ENCODE data around the gene TLCD3B. TPM values are rescaled to one million over a fixed set of nuclear protein-coding genes. Genes with fewer than 3 reads are reported as not detected.
A peak's percentile ranks its signal among the peaks of the same experiment; 100 is the strongest.

Gene TLCD3B
- total RNA-seq, 1 donor from 2014 or later = 2.1 TPM

DNA sequence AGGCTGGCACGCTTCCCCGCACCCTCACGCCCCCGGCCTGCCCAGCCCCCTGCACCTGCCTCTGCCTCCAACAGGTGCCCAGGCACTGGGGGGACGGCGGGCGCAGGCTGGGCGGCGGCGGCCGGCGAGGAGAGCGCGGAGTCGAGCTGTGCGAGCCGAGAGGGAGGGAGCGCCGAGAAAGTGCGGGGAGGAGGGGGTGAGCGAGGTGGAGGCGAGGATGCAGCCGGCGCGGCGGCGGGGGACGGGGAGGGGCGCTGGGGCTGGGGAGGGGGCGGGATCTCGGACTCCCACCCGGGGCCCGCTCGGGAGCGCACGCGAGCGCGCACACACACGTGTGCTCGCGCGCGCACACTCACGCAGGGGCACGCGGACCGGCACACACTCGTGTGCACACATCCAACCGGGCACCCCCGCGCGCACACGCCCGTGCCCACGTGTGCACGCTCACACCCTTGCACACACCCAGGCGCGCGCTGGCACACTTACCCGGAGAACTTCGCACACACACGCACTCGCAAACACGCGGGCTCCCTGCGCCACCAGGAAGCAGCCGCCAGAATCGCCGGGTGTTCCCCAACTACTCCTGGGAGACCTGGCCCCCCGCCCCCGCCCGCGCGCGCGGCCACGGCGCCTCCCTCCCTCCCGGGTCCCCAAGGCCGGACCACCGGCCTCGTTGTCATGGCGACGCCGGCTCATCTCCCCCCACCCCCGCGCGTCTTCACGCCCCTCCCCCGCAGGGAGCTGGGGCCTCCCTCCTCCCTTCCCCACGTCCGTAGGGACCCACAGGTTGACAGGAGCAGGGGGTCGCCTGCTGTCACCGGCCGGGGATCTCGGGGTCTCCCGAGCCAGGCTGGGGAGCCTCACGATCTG, 20.0 kb downstream of the TLCD3B start, which contains the start of gene DOC2A:
TSS of gene DOC2A (minus strand) at position 184 of the 870 bp plus-strand sequence. CDS start 805 bp downstream, outside the sequence.
- Mint-ChIP-seq H3K27me3 (peaks cover 29% of the 10 kb centered on the region), H3K4me1 (ENCODE audit: unreplicated experiment) (peaks cover 4% of the 10 kb centered on the region), H3K4me3 (peak within 1 kb of the TSS; percentile 92), H3K36me3 (no peaks in the 10 kb centered on the region), H3K27ac (no peak within 1 kb of the TSS), H3K9me3 (no peaks in the 10 kb centered on the region)
- TF ChIP-seq, protein P1, sequence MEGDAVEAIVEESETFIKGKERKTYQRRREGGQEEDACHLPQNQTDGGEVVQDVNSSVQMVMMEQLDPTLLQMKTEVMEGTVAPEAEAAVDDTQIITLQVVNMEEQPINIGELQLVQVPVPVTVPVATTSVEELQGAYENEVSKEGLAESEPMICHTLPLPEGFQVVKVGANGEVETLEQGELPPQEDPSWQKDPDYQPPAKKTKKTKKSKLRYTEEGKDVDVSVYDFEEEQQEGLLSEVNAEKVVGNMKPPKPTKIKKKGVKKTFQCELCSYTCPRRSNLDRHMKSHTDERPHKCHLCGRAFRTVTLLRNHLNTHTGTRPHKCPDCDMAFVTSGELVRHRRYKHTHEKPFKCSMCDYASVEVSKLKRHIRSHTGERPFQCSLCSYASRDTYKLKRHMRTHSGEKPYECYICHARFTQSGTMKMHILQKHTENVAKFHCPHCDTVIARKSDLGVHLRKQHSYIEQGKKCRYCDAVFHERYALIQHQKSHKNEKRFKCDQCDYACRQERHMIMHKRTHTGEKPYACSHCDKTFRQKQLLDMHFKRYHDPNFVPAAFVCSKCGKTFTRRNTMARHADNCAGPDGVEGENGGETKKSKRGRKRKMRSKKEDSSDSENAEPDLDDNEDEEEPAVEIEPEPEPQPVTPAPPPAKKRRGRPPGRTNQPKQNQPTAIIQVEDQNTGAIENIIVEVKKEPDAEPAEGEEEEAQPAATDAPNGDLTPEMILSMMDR (conservative IDR thresholded peaks at IDR 0.05) = no peak
- no peak for DNase-seq (ENCODE audit: extremely low spot score, unreplicated experiment)

GRCh38 chr16:30009990-30010843, 20.9 kb downstream of the TLCD3B start:
- peak overlapping the region; percentile 77 for H3K4me3 Mint-ChIP-seq
- DNase-seq (ENCODE audit: extremely low spot score, unreplicated experiment) = no peak
- H3K9me3 Mint-ChIP-seq = no peaks in the 10 kb centered on the region
- TF ChIP-seq, protein P1 (conservative IDR thresholded peaks at IDR 0.05) = no peak
- no peak overlapping the region for H3K27ac Mint-ChIP-seq
- no peaks in the 10 kb centered on the region for H3K36me3 Mint-ChIP-seq
- H3K27me3 Mint-ChIP-seq = peaks cover 29% of the 10 kb centered on the region
- peaks cover 4% of the 10 kb centered on the region for H3K4me1 Mint-ChIP-seq (ENCODE audit: unreplicated experiment)

GRCh38 chr16:30009085-30009862, 21.8 kb downstream of the TLCD3B start:
- TF ChIP-seq, protein P1 (conservative IDR thresholded peaks at IDR 0.05) = no peak
- Mint-ChIP-seq H3K27me3 (peaks cover 29% of the 10 kb centered on the region), H3K27ac (no peak overlapping the region), H3K4me1 (ENCODE audit: unreplicated experiment) (peaks cover 4% of the 10 kb centered on the region), H3K4me3 (peak overlapping the region; percentile 76), H3K36me3 (no peaks in the 10 kb centered on the region), H3K9me3 (no peaks in the 10 kb centered on the region)
- no peak for DNase-seq (ENCODE audit: extremely low spot score, unreplicated experiment)

- DNase-seq (ENCODE audit: extremely low spot score, unreplicated experiment) = no peak
- H3K4me3 Mint-ChIP-seq = no peak overlapping the region
- TF ChIP-seq, protein P1 (conservative IDR thresholded peaks at IDR 0.05) = no peak
- H3K27ac Mint-ChIP-seq = no peak overlapping the region
- peaks cover 29% of the 10 kb centered on the region for H3K27me3 Mint-ChIP-seq
- H3K36me3 Mint-ChIP-seq = no peaks in the 10 kb centered on the region
- H3K9me3 Mint-ChIP-seq = no peaks in the 10 kb centered on the region
- H3K4me1 Mint-ChIP-seq (ENCODE audit: unreplicated experiment) = peaks cover 4% of the 10 kb centered on the region
Observed at GRCh38 chr16:30007378-30007895, 23.6 kb downstream of the TLCD3B start.
